K562 (cell line): Measurements from ENCODE around the gene CREM. TPM values are rescaled to one million over a fixed set of nuclear protein-coding genes. Genes with fewer than 3 reads are reported as not detected.
A peak's percentile ranks its signal among the peaks of the same experiment; 100 is the strongest.

Source experiments
- BHLHE40 ChIP-seq: IDR thresholded peaks from 2 replicates; pipeline ENCODE4 v1.6.1; 2011; ENCODE audit warnings: low read length, improper control_type of control experiment
- CBX1 ChIP-seq: sonication (generic); IDR thresholded peaks from 2 replicates; pipeline ENCODE4 v1.6.1; 2016; ENCODE audit warnings: antibody characterized with exemption, low read depth, mild to moderate bottlenecking
- CBX5 ChIP-seq: IDR thresholded peaks from 2 replicates; pipeline ENCODE4 v1.6.1; 2014; ENCODE audit warnings: low read depth, borderline replicate concordance
- EHMT2 ChIP-seq: fragments of 450-650 bp; IDR thresholded peaks from 2 replicates; pipeline ENCODE4 v1.6.1; 2018; ENCODE audit warnings: antibody characterized with exemption
- FOSL1 ChIP-seq: fragments of 200-800 bp; sonication (Bioruptor generic); conservative IDR thresholded peaks from 2 replicates; pipeline ENCODE4 v1.6.1; 2016; ENCODE audit warnings: missing genetic modification characterization, missing compliant biosample characterization
- JUN ChIP-seq, 2 experiments: sonication (generic) in 1 of 2; formaldehyde crosslinking in 1 of 2; IDR thresholded peaks; 2 replicates each; pipeline versions ENCODE4 v1.6.1 to v1.8.0; 2012 to 2022; ENCODE audit warnings: borderline replicate concordance in 2 of 2, mild to moderate bottlenecking in 2 of 2, improper control_type of control experiment in 1 of 2, low read depth in 1 of 2, low read length in 1 of 2, missing genetic modification reagents in 1 of 2
- JUND ChIP-seq, 2 experiments: IDR thresholded peaks; 2 replicates in 1 of 2; 3 replicates in 1 of 2; pipeline ENCODE4 v1.6.1; 2011; ENCODE audit warnings: borderline replicate concordance in 2 of 2, low read depth in 2 of 2, low read length in 2 of 2, improper control_type of control experiment in 1 of 2, missing biosample characterization in 1 of 2, missing genetic modification characterization in 1 of 2, missing genetic modification reagents in 1 of 2
- MEF2D ChIP-seq: conservative IDR thresholded peaks from 2 replicates; pipeline ENCODE4 v1.6.1; 2016; ENCODE audit warnings: low read depth, missing genetic modification characterization, missing compliant biosample characterization
- NR2C2 ChIP-seq, 2 experiments: fragments of 200-800 bp in 1 of 2; sonication (Bioruptor generic) in 1 of 2; sonication (generic) in 1 of 2; formaldehyde crosslinking in 1 of 2; IDR thresholded peaks; 2 replicates each; pipeline versions ENCODE4 v1.6.1 to v1.8.0; 2016 to 2022; ENCODE audit warnings: mild to moderate bottlenecking in 1 of 2, missing compliant biosample characterization in 1 of 2, missing genetic modification characterization in 1 of 2, missing genetic modification reagents in 1 of 2
- NR2F6 ChIP-seq: fragments of 450-650 bp; formaldehyde crosslinking; IDR thresholded peaks from 2 replicates; pipeline ENCODE4 v1.4.0; 2020; ENCODE audit warnings: mild to moderate bottlenecking
- TRIM28 ChIP-seq: fragments of 450-650 bp; IDR thresholded peaks from 2 replicates; pipeline ENCODE4 v1.6.1; 2017
- ZNF280A ChIP-seq: fragments of 450-650 bp; IDR thresholded peaks from 2 replicates; pipeline ENCODE4 v1.6.1; 2018; ENCODE audit warnings: mild to moderate bottlenecking, low read depth; ENCODE audit not compliant: partially characterized antibody
- polyA plus RNA-seq, 8 experiments: library from polyadenylated mRNA; depleted of rRNA in 4 of 8; stranded (reverse) in 5 of 8; unstranded in 3 of 8; fragments of >200 nt; fragmentation: Nextera tagmentation in 2 of 8; fragmentation: Illumina TruSeq in 1 of 8; extraction: Ambion mirVana in 2 of 8; extraction: Trizol in 1 of 8; gene quantifications; 2 replicates each; pipeline versions ENCODE4 v1.2.1 to v1.2.3, GENCODE V29; 2011 to 2014; ENCODE audit warnings: inconsistent platforms in 1 of 8, missing spikeins in 1 of 8
- total RNA-seq, 7 experiments: library from RNA; depleted of rRNA in 6 of 7; stranded (reverse); fragments of >200 nt in 6 of 7; fragmentation: Illumina TruSeq in 2 of 7; extraction: Trizol in 2 of 7; gene quantifications; 2 replicates each; pipeline versions ENCODE4 v1.2.1 to v1.2.3, GENCODE V29; 2011 to 2021; ENCODE audit warnings: low replicate concordance in 1 of 7
- TF ChIP-seq, protein P1 (sequence below): IDR thresholded peaks from 2 replicates; pipeline ENCODE4 v1.6.1; 2014; ENCODE audit warnings: antibody characterized with exemption
- TF ChIP-seq, protein P2 (sequence below), 3 experiments: IDR thresholded peaks in 2 of 3; conservative IDR thresholded peaks in 1 of 3; 2 replicates each; pipeline ENCODE4 v1.5.1; 2011 to 2012; ENCODE audit warnings: low read length in 3 of 3, mild to moderate bottlenecking in 3 of 3, control low read depth in 2 of 3, improper control_type of control experiment in 1 of 3, inconsistent platforms in 1 of 3, low read depth in 1 of 3, mixed read lengths in 1 of 3, moderate library complexity in 1 of 3; ENCODE audit not compliant: insufficient read depth in 2 of 3

CREM gene
- total and polyA plus RNA-seq, 9 of the 15 experiments (the other 6 are each of a cell fraction or from before 2014, with no cell fraction given), result 39.1 to 70.2 (median 48.3) TPM

DNA sequence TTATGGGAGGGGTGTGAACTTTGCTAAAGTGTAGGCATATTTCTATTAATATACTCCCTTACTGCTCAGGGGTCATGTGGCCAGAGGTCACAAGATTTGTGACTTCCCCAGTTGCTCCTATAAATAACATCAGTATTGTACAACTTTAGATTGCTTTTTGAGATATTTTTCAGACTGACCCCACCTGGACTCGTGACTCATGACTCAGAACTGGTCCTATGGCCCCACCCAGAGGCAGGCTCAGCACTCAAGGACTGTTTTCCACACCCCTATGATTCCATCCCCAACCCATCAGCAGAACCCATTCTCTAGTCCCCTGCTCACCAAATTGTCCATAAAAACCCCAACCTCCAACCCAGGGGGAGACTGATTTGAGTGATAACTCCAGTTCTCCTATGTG, 33.8 kb upstream of the CREM start (continued):
- peak; percentile 82 for TF ChIP-seq ZNF280A
- TF ChIP-seq JUN (IDR thresholded peaks at IDR 0.05; ENCODE audit: borderline replicate concordance, low read depth, low read length), result no peak
- TF ChIP-seq JUN (CRISPR knock-in tag; IDR thresholded peaks at IDR 0.05; ENCODE audit: borderline replicate concordance), result no peak
- peak; percentile 73; the same call in 1 of the 2 replicates for TF ChIP-seq CBX5
- TF ChIP-seq JUND (IDR thresholded peaks at IDR 0.05; ENCODE audit: borderline replicate concordance, low read depth, low read length), result peak; percentile 52; the same call in 1 of the 2 replicates
- peak; percentile 21; the same call in 1 of the 3 replicates for TF ChIP-seq JUND (tag; IDR thresholded peaks at IDR 0.05; ENCODE audit: borderline replicate concordance, low read depth, low read length)
- TF ChIP-seq, protein P1, sequence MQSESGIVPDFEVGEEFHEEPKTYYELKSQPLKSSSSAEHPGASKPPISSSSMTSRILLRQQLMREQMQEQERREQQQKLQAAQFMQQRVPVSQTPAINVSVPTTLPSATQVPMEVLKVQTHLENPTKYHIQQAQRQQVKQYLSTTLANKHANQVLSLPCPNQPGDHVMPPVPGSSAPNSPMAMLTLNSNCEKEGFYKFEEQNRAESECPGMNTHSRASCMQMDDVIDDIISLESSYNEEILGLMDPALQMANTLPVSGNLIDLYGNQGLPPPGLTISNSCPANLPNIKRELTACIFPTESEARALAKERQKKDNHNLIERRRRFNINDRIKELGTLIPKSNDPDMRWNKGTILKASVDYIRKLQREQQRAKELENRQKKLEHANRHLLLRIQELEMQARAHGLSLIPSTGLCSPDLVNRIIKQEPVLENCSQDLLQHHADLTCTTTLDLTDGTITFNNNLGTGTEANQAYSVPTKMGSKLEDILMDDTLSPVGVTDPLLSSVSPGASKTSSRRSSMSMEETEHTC, result peak; percentile 44; the same call in 1 of the 2 replicates
- 0 out of 2 replicates have a peak, but pooled peaks have one; percentile 11 for TF ChIP-seq EHMT2
- TF ChIP-seq MEF2D (tag), result peak; percentile 90
- 0 out of 2 replicates have a peak, but pooled peaks have one; percentile 6 for TF ChIP-seq BHLHE40
- TF ChIP-seq, protein P2, sequence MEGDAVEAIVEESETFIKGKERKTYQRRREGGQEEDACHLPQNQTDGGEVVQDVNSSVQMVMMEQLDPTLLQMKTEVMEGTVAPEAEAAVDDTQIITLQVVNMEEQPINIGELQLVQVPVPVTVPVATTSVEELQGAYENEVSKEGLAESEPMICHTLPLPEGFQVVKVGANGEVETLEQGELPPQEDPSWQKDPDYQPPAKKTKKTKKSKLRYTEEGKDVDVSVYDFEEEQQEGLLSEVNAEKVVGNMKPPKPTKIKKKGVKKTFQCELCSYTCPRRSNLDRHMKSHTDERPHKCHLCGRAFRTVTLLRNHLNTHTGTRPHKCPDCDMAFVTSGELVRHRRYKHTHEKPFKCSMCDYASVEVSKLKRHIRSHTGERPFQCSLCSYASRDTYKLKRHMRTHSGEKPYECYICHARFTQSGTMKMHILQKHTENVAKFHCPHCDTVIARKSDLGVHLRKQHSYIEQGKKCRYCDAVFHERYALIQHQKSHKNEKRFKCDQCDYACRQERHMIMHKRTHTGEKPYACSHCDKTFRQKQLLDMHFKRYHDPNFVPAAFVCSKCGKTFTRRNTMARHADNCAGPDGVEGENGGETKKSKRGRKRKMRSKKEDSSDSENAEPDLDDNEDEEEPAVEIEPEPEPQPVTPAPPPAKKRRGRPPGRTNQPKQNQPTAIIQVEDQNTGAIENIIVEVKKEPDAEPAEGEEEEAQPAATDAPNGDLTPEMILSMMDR (IDR thresholded peaks at IDR 0.05 in 2 of 3, conservative IDR thresholded peaks at IDR 0.05 in 1 of 3; ENCODE audit: insufficient read depth in 2 of 3, low read depth in 1 of 3, low read length in 3 of 3), result peak in 2 of 3 experiments; percentile 21 to 23; a peak in 3 of 6 replicates
- TF ChIP-seq CBX1, result peak; percentile 60; the same call in 1 of the 2 replicates
- peak; percentile 79 for TF ChIP-seq TRIM28
- no peak for TF ChIP-seq NR2F6
- TF ChIP-seq FOSL1 (tag), result peak; percentile 50; the same call in 1 of the 2 replicates
- no peak for TF ChIP-seq NR2C2 (CRISPR knock-in tag; IDR thresholded peaks at IDR 0.05)
- peak; percentile 61; the same call in 1 of the 2 replicates for TF ChIP-seq NR2C2 (tag; IDR thresholded peaks at IDR 0.05)
